ENCODE results near the gene DTX3L. TPM values are rescaled to one million over a fixed set of nuclear protein-coding genes. Genes with fewer than 3 reads are reported as not detected.

DTX3L gene
- total RNA-seq, 1 donor from 2014 or later: 16.6 TPM

DNA sequence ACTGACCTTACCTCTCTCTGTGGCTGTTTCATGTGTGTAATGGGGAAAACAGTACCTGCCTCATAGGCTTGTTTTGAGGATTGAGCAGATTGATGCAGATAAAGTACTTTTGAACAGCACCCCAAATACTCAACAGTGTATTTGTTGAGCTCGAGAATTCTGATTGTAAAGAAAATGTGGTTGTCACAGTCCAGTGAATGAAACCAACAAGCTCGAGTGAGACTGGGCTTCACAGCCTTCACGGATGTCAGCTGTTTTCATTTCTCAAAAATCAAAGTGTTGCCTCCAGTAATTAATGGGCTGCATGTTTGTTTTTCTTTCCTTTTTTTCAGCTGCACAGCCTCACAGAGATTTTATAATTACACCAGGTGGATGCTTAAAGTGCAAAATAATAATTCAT is 57.0 kb downstream of the DTX3L start:
- no peak for DNase-seq (ENCODE audit: low spot score)
- peaks cover 2% of the 10 kb centered on the region for H3K9me3 Mint-ChIP-seq (ENCODE audit: low read depth)
- peaks cover 60% of the 10 kb centered on the region for H3K27me3 Mint-ChIP-seq (ENCODE audit: low read depth)
- no peaks in the 10 kb centered on the region for H3K4me1 Mint-ChIP-seq (ENCODE audit: low read depth)
- no peak overlapping the region for H3K27ac Mint-ChIP-seq (ENCODE audit: unreplicated experiment)
- TF ChIP-seq, protein P1, sequence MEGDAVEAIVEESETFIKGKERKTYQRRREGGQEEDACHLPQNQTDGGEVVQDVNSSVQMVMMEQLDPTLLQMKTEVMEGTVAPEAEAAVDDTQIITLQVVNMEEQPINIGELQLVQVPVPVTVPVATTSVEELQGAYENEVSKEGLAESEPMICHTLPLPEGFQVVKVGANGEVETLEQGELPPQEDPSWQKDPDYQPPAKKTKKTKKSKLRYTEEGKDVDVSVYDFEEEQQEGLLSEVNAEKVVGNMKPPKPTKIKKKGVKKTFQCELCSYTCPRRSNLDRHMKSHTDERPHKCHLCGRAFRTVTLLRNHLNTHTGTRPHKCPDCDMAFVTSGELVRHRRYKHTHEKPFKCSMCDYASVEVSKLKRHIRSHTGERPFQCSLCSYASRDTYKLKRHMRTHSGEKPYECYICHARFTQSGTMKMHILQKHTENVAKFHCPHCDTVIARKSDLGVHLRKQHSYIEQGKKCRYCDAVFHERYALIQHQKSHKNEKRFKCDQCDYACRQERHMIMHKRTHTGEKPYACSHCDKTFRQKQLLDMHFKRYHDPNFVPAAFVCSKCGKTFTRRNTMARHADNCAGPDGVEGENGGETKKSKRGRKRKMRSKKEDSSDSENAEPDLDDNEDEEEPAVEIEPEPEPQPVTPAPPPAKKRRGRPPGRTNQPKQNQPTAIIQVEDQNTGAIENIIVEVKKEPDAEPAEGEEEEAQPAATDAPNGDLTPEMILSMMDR (IDR thresholded peaks at IDR 0.05): no peak
- no peaks in the 10 kb centered on the region for H3K36me3 Mint-ChIP-seq (ENCODE audit: low read depth)
- no peak overlapping the region for H3K4me3 Mint-ChIP-seq (ENCODE audit: unreplicated experiment)

DNA sequence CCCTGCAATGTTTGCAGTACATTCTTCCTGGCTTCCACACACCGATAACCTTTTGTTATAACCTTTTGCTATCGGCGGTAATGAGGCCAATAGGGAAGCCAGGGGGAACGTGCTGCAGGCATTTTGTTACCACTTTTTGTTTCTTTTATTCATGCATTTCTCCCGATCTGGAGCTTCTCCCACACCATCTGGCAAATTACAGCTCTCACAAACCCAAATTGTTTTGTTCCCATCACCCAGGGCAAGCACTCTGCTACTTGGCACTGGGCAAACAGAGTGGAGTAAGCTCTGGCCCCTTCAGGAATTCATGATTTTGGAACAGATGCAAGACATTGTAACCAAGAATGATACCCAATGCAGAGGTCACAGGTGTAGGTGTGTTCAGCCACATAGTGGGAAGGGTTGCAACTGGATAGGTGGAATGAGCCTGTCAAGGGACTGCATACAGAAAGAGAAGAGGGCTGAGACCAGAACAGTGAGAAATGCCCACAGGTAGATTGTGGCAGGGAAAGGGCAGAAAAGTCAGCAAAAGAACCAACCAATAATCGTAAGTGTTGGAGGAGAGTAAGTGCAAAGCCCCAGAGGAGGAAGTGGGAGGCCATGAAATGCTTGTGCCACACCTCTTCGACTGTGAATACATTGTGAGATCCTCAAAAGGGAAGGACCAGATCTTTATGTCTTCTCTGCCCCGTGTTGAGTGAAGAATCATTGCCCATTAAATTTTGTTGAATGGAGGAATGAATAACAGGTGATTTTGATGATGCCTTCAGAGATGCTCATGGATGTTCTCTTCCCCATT is 59.1 kb downstream of the DTX3L start:
- Mint-ChIP-seq H3K9me3 (ENCODE audit: low read depth) (peaks cover 2% of the 10 kb centered on the region), H3K36me3 (ENCODE audit: low read depth) (no peaks in the 10 kb centered on the region), H3K4me3 (ENCODE audit: unreplicated experiment) (no peak overlapping the region), H3K4me1 (ENCODE audit: low read depth) (no peaks in the 10 kb centered on the region), H3K27me3 (ENCODE audit: low read depth) (peaks cover 71% of the 10 kb centered on the region), H3K27ac (ENCODE audit: unreplicated experiment) (no peak overlapping the region)
- DNase-seq (ENCODE audit: low spot score): no peak
- TF ChIP-seq, protein P1 (IDR thresholded peaks at IDR 0.05): no peak

Other genes with a start within 250 kb of the DTX3L start
- gene CSTA, start 239.1 kb upstream of the DTX3L start, total RNA-seq: not detected in 3 replicates
- 10.9 to 27.7 TPM (median 19.6 TPM) in 3 replicates for gene MIX23, start 181.1 kb upstream of the DTX3L start, total RNA-seq
- gene FAM162A, start 180.2 kb upstream of the DTX3L start, total RNA-seq: 33.7 to 40.1 TPM (median 37.5 TPM) in 3 replicates
- gene WDR5B, start 148.3 kb upstream of the DTX3L start, total RNA-seq: 4.7 to 6.4 TPM (median 5.0 TPM) in 3 replicates
- gene KPNA1, start 49.4 kb upstream of the DTX3L start, total RNA-seq: 80.6 to 88.9 TPM (median 85.6 TPM) in 3 replicates
- gene PARP9, start within 50 bp of the DTX3L start, total RNA-seq: 9.0 to 16.5 TPM (median 9.1 TPM) in 3 replicates
- gene PARP15, start 13.3 kb downstream of the DTX3L start, total RNA-seq: 0.10 TPM in 1 of 3 replicates, not detected in the others
- gene PARP14, start 116.5 kb downstream of the DTX3L start, total RNA-seq: 14.1 to 29.0 TPM (median 15.3 TPM) in 3 replicates
- gene HSPBAP1, start 229.5 kb downstream of the DTX3L start, total RNA-seq: 4.5 to 8.3 TPM (median 4.8 TPM) in 3 replicates
- 14.3 to 15.1 TPM (median 14.3 TPM) in 3 replicates for gene SLC49A4, start 230.7 kb downstream of the DTX3L start, total RNA-seq

All from chondrocyte (in vitro differentiated cells).